Measurements from ENCODE around the gene SPOCD1.

- TF ChIP-seq CTCF (IDR thresholded peaks at IDR 0.05) (no peak), POLR2A (IDR thresholded peaks at IDR 0.05) (no peak), EP300 (IDR thresholded peaks at IDR 0.05) (no peak)
These were observed 47.4 kb downstream of the SPOCD1 start for GRCh38 chr1:31768407-31768907.

Data from tibial nerve (tissue), 4 donors.